Activated naive CD4-positive, alpha-beta T cell treated with anti-CD3 and anti-CD28 coated beads for 36 hours (primary cell): ENCODE measurements around the gene HSD17B11. TPM values are rescaled to one million over a fixed set of nuclear protein-coding genes. Genes with fewer than 3 reads are reported as not detected.
"Not testable (repeated sequence)": the region's sequence is repeated elsewhere in the genome, so short reads cannot be mapped to it uniquely, and the experiment has no call there.

Experiments
- CTCF ChIA-PET: fragments of 350-600 bp; sonication (Branson Sonifier 250); formaldehyde crosslinking; loops from one replicate; lab custom pipeline; 2021; ENCODE audit warnings: antibody characterized with exemption; lab: Charles Lee
- DNase-seq: peaks from one replicate; pipeline ENCODE4 v3.0.0-alpha.2; 2020
- H3K27ac Mint-ChIP-seq: one replicate; pipeline ENCODE4 v1.8.0; 2021; ENCODE audit warnings: mild to moderate bottlenecking, mixed read lengths
- H3K27me3 Mint-ChIP-seq: one replicate; pipeline ENCODE4 v1.8.0; 2021; ENCODE audit warnings: low read depth, mixed read lengths
- H3K36me3 Mint-ChIP-seq: one replicate; pipeline ENCODE4 v1.8.0; 2021; ENCODE audit warnings: low read depth, mixed read lengths
- H3K4me1 Mint-ChIP-seq: one replicate; pipeline ENCODE4 v1.8.0; 2021; ENCODE audit warnings: low read depth, mixed read lengths
- H3K4me3 Mint-ChIP-seq: one replicate; pipeline ENCODE4 v1.8.0; 2021; ENCODE audit warnings: mild to moderate bottlenecking, moderate library complexity, mixed read lengths
- H3K9me3 Mint-ChIP-seq: one replicate; pipeline ENCODE4 v1.8.0; 2021; ENCODE audit warnings: mixed read lengths
- intact Hi-C: fragments of 100-400 bp; cut with micrococcal nuclease; formaldehyde crosslinking; loops from one replicate; pipeline ENCODE4 v1.15.1; 2023
- total RNA-seq, 2 experiments: library from RNA; stranded (reverse); gene quantifications; one replicate each; pipeline ENCODE4 v1.2.3, GENCODE V29; 2021

HSD17B11 gene
- total RNA-seq, 2 experiments from 2014 or later, result 14.2 to 15.9 TPM

DNA sequence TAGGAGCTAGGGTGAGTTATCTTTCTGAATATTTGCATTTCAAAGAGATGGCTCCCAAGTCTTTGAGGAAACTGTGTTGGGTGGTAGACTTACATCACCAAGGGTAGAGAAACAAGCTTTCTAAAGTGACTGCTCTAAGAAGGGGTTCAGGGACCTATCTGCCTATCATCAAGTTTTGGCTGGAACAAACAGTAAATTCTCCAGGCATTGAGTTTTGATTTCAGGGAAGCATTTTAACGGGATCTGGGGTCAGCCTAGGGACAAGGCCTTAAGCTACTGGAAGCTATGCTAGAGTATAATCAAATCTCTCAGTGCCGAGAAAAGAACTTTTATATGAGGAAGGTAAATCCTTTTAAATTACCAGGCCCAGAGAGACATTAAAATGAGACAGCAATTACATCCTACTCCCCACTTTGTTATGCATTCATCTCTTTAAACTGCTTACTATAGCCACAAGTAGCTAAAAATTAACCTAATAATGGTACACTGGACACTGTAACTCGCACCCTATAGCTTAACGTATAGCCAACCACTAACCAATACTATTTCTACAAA lies 29.4 kb upstream of the HSD17B11 start:
- Mint-ChIP-seq H3K27me3 (no peaks in the 10 kb centered on the region), H3K27ac (no peak overlapping the region), H3K4me1 (peaks cover 22% of the 10 kb centered on the region), H3K4me3 (no peak overlapping the region), H3K9me3 (no peaks in the 10 kb centered on the region), H3K36me3 (no peaks in the 10 kb centered on the region)
- intact Hi-C loops, result loop anchor here (5.0 kb wide), 1 partner anchor 1037 kb away; the partner anchor contains the start of gene HERC5
- CTCF ChIA-PET, result interaction anchor here (0.5 to 3.7 kb wide), 3 partner anchors 29 to 469 kb away, joined by 4 to 18 read pairs (median 6); partner anchors contain the start of gene HSD17B11
- no peak for DNase-seq

DNA sequence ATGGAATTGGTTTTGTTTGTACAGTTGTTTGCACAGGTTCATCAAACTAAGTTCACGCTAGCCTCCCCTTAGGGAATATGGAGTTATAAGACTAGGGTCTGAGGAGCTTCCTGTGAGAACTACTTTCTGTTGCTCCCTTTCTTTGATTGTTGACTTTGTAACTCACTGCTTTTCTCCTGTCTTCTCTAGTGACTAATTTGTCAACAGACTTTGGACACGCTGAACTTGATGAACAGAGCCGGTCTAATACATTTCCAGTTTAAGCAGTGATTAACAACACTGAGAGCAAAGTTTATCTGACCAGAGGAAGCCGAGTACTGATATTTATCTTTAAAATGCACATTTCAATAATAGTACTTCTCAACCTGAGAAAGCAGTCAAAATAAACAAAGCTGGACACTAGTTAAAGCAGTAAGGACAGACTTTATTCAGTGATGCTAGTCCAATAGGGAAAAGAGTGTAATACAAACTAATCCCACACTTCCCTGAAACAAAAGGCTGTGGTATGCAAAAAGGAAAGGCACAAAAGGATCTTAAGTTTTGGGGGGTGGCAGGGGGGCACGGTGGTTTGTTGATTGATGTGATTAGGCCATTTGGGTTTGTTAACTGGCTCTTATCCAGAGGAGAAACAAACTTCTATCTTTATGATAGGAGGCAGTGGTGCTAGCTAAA lies 28.7 kb upstream of the HSD17B11 start:
- H3K9me3 Mint-ChIP-seq, result no peaks in the 10 kb centered on the region
- peaks cover 17% of the 10 kb centered on the region for H3K4me1 Mint-ChIP-seq
- H3K36me3 Mint-ChIP-seq, result no peaks in the 10 kb centered on the region
- H3K4me3 Mint-ChIP-seq, result no peak overlapping the region
- no peaks in the 10 kb centered on the region for H3K27me3 Mint-ChIP-seq
- intact Hi-C loops, result loop anchor here (5.0 kb wide), 1 partner anchor 1038 kb away; the partner anchor contains the start of gene HERC5
- no peak overlapping the region for H3K27ac Mint-ChIP-seq
- no peak for DNase-seq
- CTCF ChIA-PET, result interaction anchor here (1.2 to 3.7 kb wide), 2 partner anchors 28 to 44 kb away, joined by 6 to 18 read pairs; partner anchors contain the start of gene HSD17B11

DNA sequence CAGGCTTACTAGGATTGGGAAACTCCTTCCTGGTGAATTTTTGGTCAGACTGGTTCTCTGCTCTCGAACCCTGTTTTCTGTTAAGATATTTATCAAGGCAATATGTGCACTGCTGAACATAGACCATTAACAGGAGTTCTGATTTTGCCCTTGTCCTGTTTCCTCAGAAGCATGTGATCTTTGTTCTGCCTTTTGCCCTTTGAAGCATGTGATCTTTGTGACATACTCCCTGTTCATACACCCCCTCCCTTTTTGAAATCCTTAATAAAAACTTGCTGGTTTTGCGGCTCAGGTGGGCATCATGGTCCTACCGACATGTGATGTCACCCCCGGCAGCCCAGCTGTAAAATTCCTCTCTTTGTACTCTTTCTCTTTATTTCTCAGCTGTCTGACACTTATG lies 27.4 kb upstream of the HSD17B11 start:
- H3K9me3 Mint-ChIP-seq, CTCF ChIA-PET, H3K27me3 Mint-ChIP-seq, intact Hi-C loops, DNase-seq, H3K36me3 Mint-ChIP-seq, H3K4me3 Mint-ChIP-seq, H3K27ac Mint-ChIP-seq, H3K4me1 Mint-ChIP-seq: not testable (repeated sequence)

DNA sequence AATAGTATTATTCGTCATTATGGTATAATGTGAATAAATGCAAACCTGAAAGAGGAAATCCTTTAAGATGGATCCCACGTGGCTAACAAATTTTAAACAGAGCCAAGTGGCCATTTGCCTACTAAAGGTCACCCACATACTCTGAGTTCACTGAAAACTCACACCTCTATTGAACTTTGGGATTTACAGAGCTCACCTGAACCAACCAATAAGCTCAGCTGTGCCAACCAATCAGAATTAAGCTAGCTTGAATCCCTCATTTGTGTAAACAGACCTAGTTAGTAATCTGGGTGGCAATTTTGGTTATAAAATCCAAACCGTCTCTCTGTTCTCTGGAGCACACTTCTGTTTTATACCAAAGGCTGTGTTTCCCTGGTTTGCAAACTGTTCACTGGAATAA lies 26.0 kb upstream of the HSD17B11 start:
- DNase-seq, result no peak
- Mint-ChIP-seq H3K27ac (no peak overlapping the region), H3K36me3 (no peaks in the 10 kb centered on the region)

DNA sequence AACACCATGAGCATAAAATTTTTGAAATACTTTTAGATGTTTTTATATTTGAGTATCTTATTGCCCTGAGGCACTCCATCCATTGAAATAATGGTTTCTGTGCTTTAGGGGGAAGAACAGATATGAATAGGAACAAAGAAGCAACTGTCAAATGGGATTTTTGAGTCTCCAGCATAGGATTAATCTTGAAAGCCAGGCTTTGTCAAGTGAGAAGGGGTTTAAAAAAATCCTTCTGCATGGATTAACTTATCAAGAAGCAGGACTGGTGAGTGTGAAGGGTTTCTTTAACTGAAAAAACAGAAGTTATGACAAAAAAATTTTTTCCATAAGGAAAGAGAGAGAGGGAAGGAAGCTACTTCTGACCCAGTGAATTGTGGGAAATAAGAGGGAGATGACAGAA lies 23.8 kb upstream of the HSD17B11 start:
- H3K36me3 Mint-ChIP-seq, result no peaks in the 10 kb centered on the region
- no peak overlapping the region for H3K4me3 Mint-ChIP-seq
- no peak overlapping the region for H3K27ac Mint-ChIP-seq
- H3K4me1 Mint-ChIP-seq, result no peaks in the 10 kb centered on the region
- H3K27me3 Mint-ChIP-seq, result peaks cover 2% of the 10 kb centered on the region
- DNase-seq, result no peak
- no peaks in the 10 kb centered on the region for H3K9me3 Mint-ChIP-seq
- intact Hi-C loops, result no loop called here
- CTCF ChIA-PET, result interaction anchor here (1.1 to 2.4 kb wide), 2 partner anchors 24 to 39 kb away, joined by 4 to 11 read pairs; partner anchors contain the start of gene HSD17B11

More for the DNA sequence above, 26.0 kb upstream of the HSD17B11 start:
- Mint-ChIP-seq H3K4me3 (no peak overlapping the region), H3K27me3 (no peaks in the 10 kb centered on the region), H3K9me3 (no peaks in the 10 kb centered on the region), H3K4me1 (peaks cover 7% of the 10 kb centered on the region)
- intact Hi-C loops, result no loop called here
- CTCF ChIA-PET, result no interaction called here

DNA sequence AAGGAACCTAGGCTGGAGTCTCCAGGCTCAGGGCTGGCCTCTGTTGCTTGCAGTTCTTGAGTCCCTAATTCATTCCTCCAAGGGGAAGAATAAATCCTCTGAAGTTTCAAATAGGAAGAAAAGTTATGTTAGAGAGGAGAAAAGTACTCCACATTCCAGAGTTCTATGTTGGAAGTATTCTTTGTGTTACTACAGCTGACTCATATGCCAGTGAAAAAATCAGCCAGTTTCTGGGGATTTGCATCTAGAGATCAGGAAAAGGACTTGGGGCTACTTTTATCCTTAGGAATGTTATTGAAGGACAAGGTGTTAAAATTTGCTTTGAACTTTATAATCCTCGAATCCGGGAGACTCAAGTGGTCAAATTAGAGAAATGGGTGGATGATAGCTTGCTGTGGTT lies 19.7 kb upstream of the HSD17B11 start:
- H3K27me3 Mint-ChIP-seq, result peaks cover 2% of the 10 kb centered on the region
- no peak overlapping the region for H3K4me3 Mint-ChIP-seq
- H3K4me1 Mint-ChIP-seq, result peaks cover 11% of the 10 kb centered on the region
- intact Hi-C loops, result no loop called here
- H3K9me3 Mint-ChIP-seq, result no peaks in the 10 kb centered on the region
- no peak overlapping the region for H3K27ac Mint-ChIP-seq
- no peak for DNase-seq
- CTCF ChIA-PET, result no interaction called here
- no peaks in the 10 kb centered on the region for H3K36me3 Mint-ChIP-seq

DNA sequence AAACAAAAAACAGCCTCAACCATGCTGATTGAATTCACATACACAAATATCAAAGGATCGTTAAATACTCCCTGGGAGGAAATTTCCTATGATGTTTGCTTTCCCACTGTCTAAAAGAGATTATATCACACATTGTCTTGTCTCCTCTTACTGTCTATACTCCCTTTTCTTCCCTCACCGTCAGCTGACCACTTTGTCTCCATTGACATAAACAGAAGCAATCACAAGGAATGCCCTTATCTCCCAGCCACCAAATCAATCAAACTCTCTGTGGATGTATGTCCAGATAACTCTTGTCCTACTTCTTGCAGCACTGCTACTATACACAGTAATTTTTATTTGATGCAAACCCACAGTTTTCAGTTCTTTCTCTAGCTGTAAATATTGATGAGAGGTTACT lies 19.2 kb upstream of the HSD17B11 start:
- Mint-ChIP-seq H3K36me3 (no peaks in the 10 kb centered on the region), H3K4me1 (peaks cover 11% of the 10 kb centered on the region), H3K27ac (no peak overlapping the region), H3K9me3 (no peaks in the 10 kb centered on the region), H3K4me3 (no peak overlapping the region), H3K27me3 (peaks cover 2% of the 10 kb centered on the region)
- CTCF ChIA-PET, result no interaction called here
- intact Hi-C loops, result no loop called here
- DNase-seq, result no peak

DNA sequence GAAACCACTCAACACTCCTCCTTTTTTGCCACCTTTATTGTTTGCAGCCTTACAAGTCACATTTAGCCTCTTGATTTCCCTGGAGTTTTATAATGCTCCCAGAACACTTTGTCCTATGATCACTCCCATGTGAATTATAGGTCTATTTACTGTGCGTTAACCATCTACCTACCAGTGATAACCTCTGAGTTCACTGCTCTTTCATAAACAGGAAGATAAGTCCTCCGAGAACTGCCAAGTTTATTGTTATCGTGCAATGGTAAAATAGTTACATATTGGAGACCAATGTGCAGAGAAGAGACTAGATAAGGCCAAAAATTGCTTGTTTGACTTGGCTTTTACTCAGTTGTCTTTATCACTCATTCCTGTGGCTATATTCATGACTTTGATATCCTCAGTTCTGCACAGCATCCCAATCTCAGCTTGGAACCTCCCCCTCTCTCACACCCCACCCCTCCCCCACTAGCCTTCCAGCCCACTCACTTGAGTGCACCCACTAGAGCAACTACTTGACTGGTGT lies 18.5 kb upstream of the HSD17B11 start:
- H3K27ac Mint-ChIP-seq, result no peak overlapping the region
- H3K9me3 Mint-ChIP-seq, result no peaks in the 10 kb centered on the region
- intact Hi-C loops, result no loop called here
- CTCF ChIA-PET, result no interaction called here
- H3K4me1 Mint-ChIP-seq, result peaks cover 11% of the 10 kb centered on the region
- H3K36me3 Mint-ChIP-seq, result no peaks in the 10 kb centered on the region
- H3K27me3 Mint-ChIP-seq, result peaks cover 2% of the 10 kb centered on the region
- no peak for DNase-seq
- H3K4me3 Mint-ChIP-seq, result no peak overlapping the region

DNA sequence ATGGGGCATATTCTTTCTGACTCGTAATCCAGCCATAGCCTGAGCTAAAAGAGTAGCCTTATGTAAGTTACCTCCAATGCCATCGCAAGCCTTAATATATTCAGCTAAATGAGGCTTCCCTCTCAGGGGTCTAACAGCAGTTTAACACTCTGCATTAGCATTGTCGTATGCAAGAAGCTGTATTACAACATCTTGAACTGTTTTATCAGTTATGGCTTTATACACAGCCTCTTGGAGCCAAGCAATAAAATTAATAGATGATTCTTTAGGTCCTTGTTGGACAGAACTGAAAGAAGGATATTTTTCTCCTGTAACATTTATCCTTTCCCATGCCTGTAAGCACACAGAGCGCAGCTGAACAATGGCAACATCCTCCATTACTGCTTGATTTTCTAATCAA lies 15.9 kb upstream of the HSD17B11 start:
- H3K27ac Mint-ChIP-seq, H3K9me3 Mint-ChIP-seq, H3K36me3 Mint-ChIP-seq, H3K27me3 Mint-ChIP-seq, DNase-seq, CTCF ChIA-PET, intact Hi-C loops, H3K4me3 Mint-ChIP-seq: not testable (repeated sequence)
- H3K4me1 Mint-ChIP-seq, result peaks cover 11% of the 10 kb centered on the region

DNA sequence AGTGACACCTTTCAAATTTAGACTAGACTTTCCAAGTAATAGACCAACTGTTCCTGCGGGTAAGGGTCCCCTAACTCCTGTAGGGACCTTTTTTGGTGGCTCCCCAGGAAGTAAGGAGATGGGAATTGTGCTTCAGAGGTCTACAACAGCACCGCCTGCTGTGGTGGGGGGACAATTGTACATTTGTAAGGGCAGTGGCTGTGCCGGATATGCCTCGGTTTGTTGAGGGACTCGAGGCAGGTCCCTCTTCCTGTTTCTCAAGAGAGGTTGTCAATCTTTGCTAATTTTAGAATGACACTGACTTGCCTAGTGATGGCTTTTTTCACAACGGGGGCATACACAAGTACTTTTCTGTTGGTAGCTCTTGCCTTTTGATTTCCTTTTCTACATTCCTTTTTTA lies 15.5 kb upstream of the HSD17B11 start:
- intact Hi-C loops, result no loop called here

DNA sequence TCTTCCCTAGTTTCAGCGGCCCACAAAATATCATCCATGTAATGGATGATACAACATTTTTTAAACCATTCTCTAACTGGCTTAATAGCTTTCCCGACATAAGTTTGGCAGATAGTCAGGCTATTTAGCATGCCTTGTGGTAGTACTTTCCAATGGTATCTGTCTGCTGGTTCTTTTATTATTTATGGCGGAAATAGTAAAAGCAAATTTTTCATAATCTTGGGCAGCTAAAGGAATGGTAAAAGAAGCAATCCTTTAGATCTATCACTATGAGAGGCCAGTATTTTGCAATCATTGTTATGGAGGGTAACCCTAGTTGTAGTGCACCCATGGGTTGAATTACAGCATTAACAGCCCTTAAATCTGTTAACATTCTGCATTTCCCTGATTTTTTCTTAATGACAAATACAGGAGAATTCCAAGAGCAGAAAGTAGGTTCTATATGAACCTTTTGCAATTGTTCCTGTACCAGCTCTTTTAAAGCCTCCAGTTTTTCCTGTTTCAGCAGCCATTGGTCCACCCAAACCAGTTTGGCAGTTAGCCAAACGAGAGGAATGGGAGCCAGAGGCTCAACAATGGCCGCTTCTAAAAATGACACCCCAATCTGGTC lies 14.3 kb upstream of the HSD17B11 start:
- H3K4me3 Mint-ChIP-seq, result no peak overlapping the region
- H3K4me1 Mint-ChIP-seq, result peaks cover 11% of the 10 kb centered on the region
- H3K27me3 Mint-ChIP-seq, result peaks cover 2% of the 10 kb centered on the region
- CTCF ChIA-PET, result no interaction called here
- H3K27ac Mint-ChIP-seq, result no peak overlapping the region
- DNase-seq, result no peak
- no peaks in the 10 kb centered on the region for H3K36me3 Mint-ChIP-seq
- H3K9me3 Mint-ChIP-seq, result no peaks in the 10 kb centered on the region
- intact Hi-C loops, result no loop called here

More for the DNA sequence above, 15.5 kb upstream of the HSD17B11 start:
- Mint-ChIP-seq H3K27me3 (peaks cover 2% of the 10 kb centered on the region), H3K4me1 (peaks cover 11% of the 10 kb centered on the region), H3K36me3 (no peaks in the 10 kb centered on the region), H3K9me3 (no peaks in the 10 kb centered on the region), H3K27ac (no peak overlapping the region), H3K4me3 (no peak overlapping the region)
- CTCF ChIA-PET, result no interaction called here
- DNase-seq, result no peak

DNA sequence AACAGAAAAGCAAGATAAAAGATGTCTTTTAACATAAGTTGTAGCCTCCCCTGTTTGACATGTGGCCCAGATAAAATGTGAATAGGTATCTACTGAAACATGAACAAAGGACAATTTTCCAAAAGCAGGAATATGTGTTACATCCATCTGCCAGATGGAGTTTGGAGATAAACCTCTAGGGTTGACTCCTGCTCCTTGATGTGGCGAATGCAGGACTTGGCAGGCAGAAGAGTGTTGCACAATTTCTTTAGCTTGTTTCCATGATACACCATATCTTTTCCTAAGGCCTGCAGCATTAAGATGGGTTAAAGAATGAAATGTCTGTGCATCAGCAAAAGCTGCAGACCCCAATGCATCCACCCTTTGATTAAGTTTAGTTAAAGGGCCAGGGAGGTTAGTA lies 12.7 kb upstream of the HSD17B11 start:
- DNase-seq, H3K27ac Mint-ChIP-seq, intact Hi-C loops, CTCF ChIA-PET, H3K9me3 Mint-ChIP-seq, H3K36me3 Mint-ChIP-seq, H3K27me3 Mint-ChIP-seq, H3K4me3 Mint-ChIP-seq: not testable (repeated sequence)
- peaks cover 11% of the 10 kb centered on the region for H3K4me1 Mint-ChIP-seq
